ENCODE data around the gene NOX5. TPM values are rescaled to one million over a fixed set of nuclear protein-coding genes. Genes with fewer than 3 reads are reported as not detected.

The NOX5 gene
- total RNA-seq, 1 experiment from 2014 or later, result 0.91 TPM

DNA sequence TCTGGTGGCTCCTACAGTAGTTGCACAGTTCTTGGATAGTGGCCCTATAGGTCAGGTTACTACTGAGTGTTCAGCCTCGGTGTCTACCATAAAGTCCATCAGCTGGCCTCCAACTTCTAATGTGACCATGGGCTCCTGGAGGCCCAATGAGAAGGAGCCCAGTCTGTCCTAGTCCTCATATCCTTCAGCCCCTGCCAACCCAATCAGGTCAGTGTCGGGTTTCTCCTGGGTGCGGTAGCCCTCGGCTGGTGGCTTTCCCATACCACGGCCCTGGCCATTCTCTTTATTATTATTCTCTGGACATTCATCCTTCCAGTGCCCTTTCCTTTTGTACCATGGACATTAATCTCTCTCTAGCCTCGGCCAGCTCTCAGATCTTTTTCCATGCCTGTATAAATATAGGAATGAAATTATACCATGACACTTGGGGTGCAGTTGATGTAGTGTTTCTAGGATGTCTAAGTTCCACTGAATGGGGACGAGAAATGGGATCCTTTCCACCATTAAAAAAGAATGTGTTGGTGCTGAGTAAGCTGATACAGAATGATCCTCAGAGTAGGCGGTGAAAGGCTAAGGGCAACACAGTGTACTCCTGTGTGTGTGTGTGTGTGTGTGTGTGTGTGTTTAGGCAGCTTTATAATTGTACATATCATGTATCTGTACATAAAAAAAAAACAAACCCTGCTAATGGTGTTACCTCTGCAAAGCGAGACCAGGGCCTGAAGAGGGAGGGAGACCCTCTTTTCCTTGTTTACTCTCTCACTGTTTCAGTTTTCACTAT lies 19.3 kb upstream of the NOX5 start:
- BruUV-seq (replicated peaks), result no TSS peak
- Histone ChIP-seq H3K27me3 (ENCODE audit: insufficient read depth, low read length) (no peaks in the 10 kb centered on the region), H3K4me3 (replicated peaks in 1 of 2; ENCODE audit: low read depth in 1 of 2, low read length in 2 of 2) (no peak overlapping the region), H3K9me2 (ENCODE audit: insufficient read depth) (no peaks in the 10 kb centered on the region), H3K79me2 (ENCODE audit: insufficient read depth, low read length) (no peaks in the 10 kb centered on the region), H4K20me1 (ENCODE audit: insufficient read depth) (no peaks in the 10 kb centered on the region), H3K4me2 (ENCODE audit: low read length) (no peak overlapping the region), H3K9ac (ENCODE audit: low read length) (no peak overlapping the region), H3K27ac (ENCODE audit: low read depth, low read length) (no peak overlapping the region), H2AFZ (ENCODE audit: low read depth, low read length, poor library complexity, severe bottlenecking) (no peak overlapping the region), H3K4me1 (ENCODE audit: control insufficient read depth in 1 of 2, insufficient read depth in 2 of 2, low read length in 2 of 2) (0 out of 4 replicates have a peak, but pooled peaks cover 0 to 6% of the 10 kb centered on the region in 2 experiments), H3K9me3 (ENCODE audit: control insufficient read depth in 1 of 2, insufficient read depth in 1 of 2, low read depth in 1 of 2, low read length in 2 of 2) (no peaks in the 10 kb centered on the region), H3K36me3 (ENCODE audit: control insufficient read depth in 1 of 2, insufficient read depth in 2 of 2, low read length in 2 of 2) (no peaks in the 10 kb centered on the region)
- ChIA-PET CTCF (no interaction called here), RAD21 (ENCODE audit: low non-redundant PET in 1 of 2, low total read pairs in 2 of 2, uncharacterized antibody in 2 of 2, unreplicated experiment in 2 of 2) (no interaction called here), POLR2A (no interaction called here)
- DNase-seq (ENCODE audit: low read depth, low spot score) (no peak), ATAC-seq (no peak)
- TF ChIP-seq, protein P1, sequence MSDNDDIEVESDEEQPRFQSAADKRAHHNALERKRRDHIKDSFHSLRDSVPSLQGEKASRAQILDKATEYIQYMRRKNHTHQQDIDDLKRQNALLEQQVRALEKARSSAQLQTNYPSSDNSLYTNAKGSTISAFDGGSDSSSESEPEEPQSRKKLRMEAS (IDR thresholded peaks at IDR 0.05), result no peak
- TF ChIP-seq ELF1 (IDR thresholded peaks at IDR 0.05; ENCODE audit: borderline replicate concordance, low read depth), result no peak
- TF ChIP-seq SP1 (IDR thresholded peaks at IDR 0.05; ENCODE audit: low read depth), result no peak
- no peak for TF ChIP-seq EZH2 (IDR thresholded peaks at IDR 0.05)
- no peak for TF ChIP-seq POLR2AphosphoS5 (IDR thresholded peaks at IDR 0.05; ENCODE audit: low read depth, low read length)
- no peak for TF ChIP-seq CEBPB (IDR thresholded peaks at IDR 0.05; ENCODE audit: low read depth)
- TF ChIP-seq, protein P2, sequence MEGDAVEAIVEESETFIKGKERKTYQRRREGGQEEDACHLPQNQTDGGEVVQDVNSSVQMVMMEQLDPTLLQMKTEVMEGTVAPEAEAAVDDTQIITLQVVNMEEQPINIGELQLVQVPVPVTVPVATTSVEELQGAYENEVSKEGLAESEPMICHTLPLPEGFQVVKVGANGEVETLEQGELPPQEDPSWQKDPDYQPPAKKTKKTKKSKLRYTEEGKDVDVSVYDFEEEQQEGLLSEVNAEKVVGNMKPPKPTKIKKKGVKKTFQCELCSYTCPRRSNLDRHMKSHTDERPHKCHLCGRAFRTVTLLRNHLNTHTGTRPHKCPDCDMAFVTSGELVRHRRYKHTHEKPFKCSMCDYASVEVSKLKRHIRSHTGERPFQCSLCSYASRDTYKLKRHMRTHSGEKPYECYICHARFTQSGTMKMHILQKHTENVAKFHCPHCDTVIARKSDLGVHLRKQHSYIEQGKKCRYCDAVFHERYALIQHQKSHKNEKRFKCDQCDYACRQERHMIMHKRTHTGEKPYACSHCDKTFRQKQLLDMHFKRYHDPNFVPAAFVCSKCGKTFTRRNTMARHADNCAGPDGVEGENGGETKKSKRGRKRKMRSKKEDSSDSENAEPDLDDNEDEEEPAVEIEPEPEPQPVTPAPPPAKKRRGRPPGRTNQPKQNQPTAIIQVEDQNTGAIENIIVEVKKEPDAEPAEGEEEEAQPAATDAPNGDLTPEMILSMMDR (IDR thresholded peaks at IDR 0.05 in 2 of 3, conservative IDR thresholded peaks at IDR 0.05 in 1 of 3; ENCODE audit: borderline replicate concordance in 1 of 3, insufficient read depth in 1 of 3, low read depth in 2 of 3, low read length in 2 of 3), result no peak
- TF ChIP-seq ZNF274 (IDR thresholded peaks at IDR 0.05; ENCODE audit: low read depth, low read length), result no peak
- TF ChIP-seq TCF7L2 (IDR thresholded peaks at IDR 0.05; ENCODE audit: borderline replicate concordance, extremely low read depth, insufficient read depth, insufficient read length), result no peak
- intact Hi-C loops (cut with micrococcal nuclease), result no loop called here
